CD4-positive, alpha-beta T cell treated with Interleukin-12 subunit alpha and Interleukin-12 subunit beta, for 1 hour (primary cell): Measurements from ENCODE around the gene PEAK3.

Experiments used
- DNase-seq: peaks from one replicate; pipeline ENCODE4 v3.0.0-alpha.2; 2020

The PEAK3 gene

GRCh38 chr19:2312820-2313501 lies 31.0 kb upstream of the PEAK3 start:
- no peak for DNase-seq

GRCh38 chr19:2311093-2311492 lies 29.1 kb upstream of the PEAK3 start:
- DNase-seq = no peak

- DNase-seq = no peak
These were observed 27.9 kb upstream of the PEAK3 start for GRCh38 chr19:2309734-2310362.

- DNase-seq = no peak
These were observed 26.2 kb upstream of the PEAK3 start, which contains the start of gene LINGO3 for GRCh38 chr19:2308114-2308556. Gene LINGO3 (minus strand): TSS chr19:2308154. CDS start chr19:2291776, 16,378 bp downstream.

- no peak for DNase-seq
These were observed 25.6 kb upstream of the PEAK3 start for GRCh38 chr19:2307518-2308012.

GRCh38 chr19:2306971-2307370 lies 25.0 kb upstream of the PEAK3 start:
- no peak for DNase-seq

GRCh38 chr19:2306281-2306806 lies 24.4 kb upstream of the PEAK3 start:
- no peak for DNase-seq

GRCh38 chr19:2305452-2306280 lies 23.7 kb upstream of the PEAK3 start:
- DNase-seq = no peak

GRCh38 chr19:2303211-2303798 lies 21.3 kb upstream of the PEAK3 start:
- DNase-seq = no peak

- no peak for DNase-seq
These were observed 20.6 kb upstream of the PEAK3 start for GRCh38 chr19:2302319-2303210.

GRCh38 chr19:2300533-2300932 lies 18.6 kb upstream of the PEAK3 start:
- no peak for DNase-seq

- DNase-seq = no peak
These were observed 14.2 kb upstream of the PEAK3 start for GRCh38 chr19:2296141-2296540.

GRCh38 chr19:2294687-2295335 lies 12.8 kb upstream of the PEAK3 start:
- DNase-seq = no peak

- no peak for DNase-seq
These were observed 9.3 kb upstream of the PEAK3 start for GRCh38 chr19:2291185-2291751.

GRCh38 chr19:2290441-2291184 lies 8.6 kb upstream of the PEAK3 start:
- no peak for DNase-seq

GRCh38 chr19:2289714-2290435 lies 7.9 kb upstream of the PEAK3 start:
- peak; percentile 58 for DNase-seq

GRCh38 chr19:2288818-2289713 lies 7.1 kb upstream of the PEAK3 start:
- no peak for DNase-seq

GRCh38 chr19:2288338-2288817 lies 6.4 kb upstream of the PEAK3 start:
- DNase-seq = no peak
